ENCODE data around the gene NLRC5.

The NLRC5 gene

GRCh38 chr16:57131351-57131970 is 142.1 kb downstream of the NLRC5 start:
- DNase-seq (no peak), ATAC-seq (ENCODE audit: insufficient read depth, low read depth) (no peak)
- no peak overlapping the region for H2AFZ ChIP-seq (ENCODE audit: low read depth, low read length)
- no peaks in the 10 kb centered on the region for H3K9me3 ChIP-seq (ENCODE audit: insufficient read depth, low read length, severe bottlenecking)
- H3K79me2 ChIP-seq (ENCODE audit: insufficient read depth, low read length), result no peaks in the 10 kb centered on the region
- no peaks in the 10 kb centered on the region for H3K27me3 ChIP-seq (ENCODE audit: insufficient read depth, low read length, poor library complexity)
- no peak overlapping the region for H3K4me2 ChIP-seq (ENCODE audit: insufficient read depth, low read length)
- no peaks in the 10 kb centered on the region for H3K36me3 ChIP-seq (ENCODE audit: insufficient read depth, low read length)
- no peak overlapping the region for H3K9ac ChIP-seq (ENCODE audit: low read depth, low read length)
- H3K4me1 ChIP-seq (ENCODE audit: insufficient read depth, low read length), result no peaks in the 10 kb centered on the region
- H4K20me1 ChIP-seq (ENCODE audit: insufficient read depth, low read length), result no peaks in the 10 kb centered on the region
- H3K4me3 ChIP-seq (ENCODE audit: low read depth in 1 of 2, low read length in 2 of 2), result no peak overlapping the region
- TF ChIP-seq CTCF (IDR thresholded peaks at IDR 0.05; ENCODE audit: borderline replicate concordance, extremely low read depth, low read length, poor library complexity, severe bottlenecking), result no peak
- no peak for TF ChIP-seq EZH2 (IDR thresholded peaks at IDR 0.05; ENCODE audit: borderline replicate concordance, low read depth, low read length, severe bottlenecking)
- H3K27ac ChIP-seq (ENCODE audit: low read length), result no peak overlapping the region

GRCh38 chr16:57132470-57132869 is 143.1 kb downstream of the NLRC5 start:
- TF ChIP-seq EZH2 (IDR thresholded peaks at IDR 0.05; ENCODE audit: borderline replicate concordance, low read depth, low read length, severe bottlenecking), result no peak
- no peak for TF ChIP-seq CTCF (IDR thresholded peaks at IDR 0.05; ENCODE audit: borderline replicate concordance, extremely low read depth, low read length, poor library complexity, severe bottlenecking)
- Histone ChIP-seq H3K27me3 (ENCODE audit: insufficient read depth, low read length, poor library complexity) (no peaks in the 10 kb centered on the region), H3K27ac (ENCODE audit: low read length) (no peak overlapping the region), H2AFZ (ENCODE audit: low read depth, low read length) (no peak overlapping the region), H3K4me2 (ENCODE audit: insufficient read depth, low read length) (no peak overlapping the region), H3K36me3 (ENCODE audit: insufficient read depth, low read length) (no peaks in the 10 kb centered on the region), H3K4me3 (ENCODE audit: low read depth in 1 of 2, low read length in 2 of 2) (no peak overlapping the region), H3K9me3 (ENCODE audit: insufficient read depth, low read length, severe bottlenecking) (no peaks in the 10 kb centered on the region), H3K79me2 (ENCODE audit: insufficient read depth, low read length) (no peaks in the 10 kb centered on the region), H3K4me1 (ENCODE audit: insufficient read depth, low read length) (no peaks in the 10 kb centered on the region), H4K20me1 (ENCODE audit: insufficient read depth, low read length) (no peaks in the 10 kb centered on the region), H3K9ac (ENCODE audit: low read depth, low read length) (no peak overlapping the region)
- DNase-seq, result no peak
- ATAC-seq (ENCODE audit: insufficient read depth, low read depth), result no peak

- DNase-seq (no peak), ATAC-seq (ENCODE audit: insufficient read depth, low read depth) (no peak)
- Histone ChIP-seq H4K20me1 (ENCODE audit: insufficient read depth, low read length) (no peaks in the 10 kb centered on the region), H3K27ac (ENCODE audit: low read length) (no peak overlapping the region), H3K79me2 (ENCODE audit: insufficient read depth, low read length) (no peaks in the 10 kb centered on the region), H2AFZ (ENCODE audit: low read depth, low read length) (no peak overlapping the region), H3K9ac (ENCODE audit: low read depth, low read length) (no peak overlapping the region), H3K4me2 (ENCODE audit: insufficient read depth, low read length) (no peak overlapping the region), H3K4me3 (ENCODE audit: low read depth in 1 of 2, low read length in 2 of 2) (no peak overlapping the region), H3K9me3 (ENCODE audit: insufficient read depth, low read length, severe bottlenecking) (no peaks in the 10 kb centered on the region), H3K36me3 (ENCODE audit: insufficient read depth, low read length) (no peaks in the 10 kb centered on the region), H3K4me1 (ENCODE audit: insufficient read depth, low read length) (no peaks in the 10 kb centered on the region), H3K27me3 (ENCODE audit: insufficient read depth, low read length, poor library complexity) (no peaks in the 10 kb centered on the region)
- TF ChIP-seq EZH2 (IDR thresholded peaks at IDR 0.05; ENCODE audit: borderline replicate concordance, low read depth, low read length, severe bottlenecking), result no peak
- TF ChIP-seq CTCF (IDR thresholded peaks at IDR 0.05; ENCODE audit: borderline replicate concordance, extremely low read depth, low read length, poor library complexity, severe bottlenecking), result no peak
Observed at GRCh38 chr16:57133031-57133430, 143.7 kb downstream of the NLRC5 start.

Measured in DND-41 (cell line).